Hepatic stellate cell (primary cell): ENCODE data around the gene TTC39B.

Source experiments
- DNase-seq: peaks from one replicate; pipeline ENCODE4 v3.0.0; 2011; ENCODE audit warnings: low spot score

The TTC39B gene

DNA sequence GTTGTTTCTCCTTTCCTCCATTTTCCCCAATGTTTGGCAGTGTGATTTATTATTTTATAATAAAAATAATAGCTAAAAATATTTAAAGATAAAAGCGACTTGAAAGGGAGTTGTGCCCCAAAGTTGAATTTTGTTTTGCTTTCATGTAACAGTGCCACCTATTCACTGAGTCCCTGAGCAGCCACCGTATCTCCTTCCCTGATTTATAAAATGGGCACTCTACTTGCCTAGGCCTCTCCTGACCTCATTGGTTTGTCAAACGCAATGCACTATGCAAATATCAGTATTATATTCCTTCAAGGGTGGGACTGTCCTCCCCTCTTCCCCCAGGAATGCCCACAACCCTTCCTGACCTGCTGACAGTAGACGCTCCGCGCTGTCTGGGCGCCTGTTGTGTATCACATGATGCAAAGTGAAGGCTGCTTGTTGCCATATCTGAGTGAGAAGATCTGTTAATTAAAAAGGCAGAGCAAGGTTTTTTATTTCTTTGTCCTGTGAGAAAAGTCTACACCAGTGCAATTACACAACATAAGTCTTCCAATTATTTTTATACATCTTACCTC, 81.4 kb downstream of the TTC39B start:
- DNase-seq = no peak

DNA sequence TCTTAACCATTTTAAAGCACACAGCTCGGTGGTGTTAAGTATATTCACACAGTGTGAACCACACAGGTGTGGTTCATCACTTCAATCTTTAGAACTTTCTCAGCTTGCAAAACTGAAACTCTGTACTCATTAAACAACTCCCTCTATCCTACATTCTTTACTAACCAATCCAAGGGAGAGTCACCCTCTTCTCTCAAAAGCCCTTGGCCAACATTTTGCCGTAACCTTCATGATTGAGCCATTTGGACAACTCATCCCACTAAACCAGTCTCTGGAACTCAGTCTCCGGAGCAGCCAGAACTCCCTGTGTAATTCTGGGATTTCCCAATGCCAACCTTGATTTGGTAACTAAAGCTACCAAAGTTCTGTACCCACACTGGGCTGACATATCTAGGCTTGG, 84.7 kb downstream of the TTC39B start:
- no peak for DNase-seq

DNA sequence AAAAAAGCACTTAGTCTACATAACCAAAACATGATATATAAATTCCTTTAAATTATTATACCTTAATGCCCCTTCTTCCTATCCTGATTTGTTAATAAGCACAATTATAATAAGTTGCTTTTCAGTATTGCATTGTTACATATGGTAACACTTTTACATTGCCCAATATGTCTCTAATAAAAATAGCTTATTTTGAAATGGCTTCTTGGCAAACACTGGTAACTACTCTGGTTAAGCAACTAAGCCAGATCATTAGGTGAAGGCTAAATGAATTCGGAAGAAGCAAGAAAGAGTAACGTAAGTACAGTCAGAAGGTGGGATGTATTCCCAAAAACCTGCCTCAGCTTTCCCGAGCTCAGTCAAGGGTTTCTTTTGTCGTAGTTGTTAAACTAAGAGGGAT, 85.3 kb downstream of the TTC39B start:
- DNase-seq = no peak

DNA sequence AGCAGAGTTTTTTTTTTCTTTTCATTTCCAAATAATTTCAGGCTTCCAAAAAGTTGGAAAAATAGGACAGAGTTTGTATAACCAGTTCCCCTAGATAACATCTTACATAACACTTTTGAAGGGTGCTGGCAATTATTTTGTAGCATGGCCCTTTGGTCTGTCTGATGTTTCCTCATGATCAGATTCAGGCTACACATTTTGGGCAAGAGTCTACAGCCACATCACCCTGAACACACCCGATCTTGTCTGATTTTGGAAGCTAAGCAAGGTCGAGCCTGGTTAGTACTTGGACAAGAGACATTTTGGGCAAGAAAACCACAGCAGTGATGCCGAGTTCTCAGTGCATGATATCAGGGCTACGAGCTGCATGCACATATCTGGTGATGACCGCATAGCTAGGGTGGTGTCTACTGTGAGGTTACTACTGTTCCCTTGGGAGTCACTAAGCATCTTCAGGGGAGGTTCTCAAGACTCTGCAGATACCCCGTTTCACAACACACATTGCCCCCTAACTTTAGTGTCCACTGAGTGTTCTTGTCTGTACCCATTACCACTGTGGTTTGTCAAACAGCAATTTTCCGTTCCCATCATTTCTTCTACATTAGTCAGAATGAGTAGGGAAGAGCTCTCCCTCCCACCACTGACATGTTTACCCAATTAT, 86.2 kb downstream of the TTC39B start:
- DNase-seq = no peak

DNA sequence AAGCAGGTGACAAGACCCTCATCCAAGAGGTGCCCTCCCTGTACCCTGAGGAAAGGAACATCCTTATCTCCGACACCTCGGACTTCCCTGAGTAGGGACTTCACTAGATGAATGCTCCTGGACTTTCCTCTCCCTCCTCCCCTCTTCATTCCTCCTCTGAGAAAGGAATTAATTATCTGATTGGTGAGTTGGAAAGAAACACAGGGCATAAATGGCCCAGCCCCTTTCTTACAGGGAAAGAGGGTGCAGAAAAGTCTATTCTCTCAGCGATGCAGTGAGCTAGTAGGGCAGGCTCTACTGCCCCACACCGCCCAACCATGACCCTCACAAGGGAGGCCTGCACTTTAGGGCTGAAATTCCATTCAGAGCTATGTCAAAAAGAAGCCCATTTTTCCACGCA, 87.5 kb downstream of the TTC39B start:
- DNase-seq = no peak

DNA sequence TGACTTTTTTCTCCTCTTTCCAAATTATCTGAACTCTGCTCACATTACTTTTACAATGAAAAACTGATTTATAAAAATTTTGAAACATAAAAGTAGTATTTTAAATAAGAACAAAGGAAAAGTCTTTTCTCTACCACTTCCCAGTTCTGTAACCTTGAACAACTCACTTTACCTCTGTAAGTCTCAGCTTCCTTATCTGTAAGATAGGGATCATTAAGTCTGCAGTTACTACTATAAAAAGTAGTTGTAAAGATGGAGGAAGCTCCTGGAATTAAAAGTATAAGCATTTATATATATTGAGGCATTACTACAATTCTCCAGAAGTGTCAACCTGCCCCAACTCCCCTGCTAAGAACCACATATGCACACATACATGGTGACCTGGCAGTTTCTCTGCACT, 88.0 kb downstream of the TTC39B start:
- DNase-seq = no peak

DNA sequence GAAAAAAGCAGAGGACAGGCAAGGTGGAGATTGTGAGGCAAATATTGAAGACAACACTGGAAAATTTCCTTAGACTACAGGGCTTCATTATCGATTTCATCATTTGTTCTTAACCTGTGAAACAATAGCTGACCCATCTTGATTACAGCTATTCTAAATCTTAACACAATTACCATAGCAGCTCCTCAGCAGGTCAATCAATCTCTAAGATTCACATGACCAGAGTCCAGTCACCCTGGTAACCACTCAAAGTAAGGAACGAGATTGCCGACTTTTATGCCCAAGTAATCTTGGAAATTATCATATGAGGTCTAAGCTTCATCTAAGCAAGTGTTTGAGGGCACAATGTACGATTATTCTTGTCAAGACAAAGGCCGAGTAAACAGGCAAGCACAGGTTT, 93.8 kb downstream of the TTC39B start:
- no peak for DNase-seq

DNA sequence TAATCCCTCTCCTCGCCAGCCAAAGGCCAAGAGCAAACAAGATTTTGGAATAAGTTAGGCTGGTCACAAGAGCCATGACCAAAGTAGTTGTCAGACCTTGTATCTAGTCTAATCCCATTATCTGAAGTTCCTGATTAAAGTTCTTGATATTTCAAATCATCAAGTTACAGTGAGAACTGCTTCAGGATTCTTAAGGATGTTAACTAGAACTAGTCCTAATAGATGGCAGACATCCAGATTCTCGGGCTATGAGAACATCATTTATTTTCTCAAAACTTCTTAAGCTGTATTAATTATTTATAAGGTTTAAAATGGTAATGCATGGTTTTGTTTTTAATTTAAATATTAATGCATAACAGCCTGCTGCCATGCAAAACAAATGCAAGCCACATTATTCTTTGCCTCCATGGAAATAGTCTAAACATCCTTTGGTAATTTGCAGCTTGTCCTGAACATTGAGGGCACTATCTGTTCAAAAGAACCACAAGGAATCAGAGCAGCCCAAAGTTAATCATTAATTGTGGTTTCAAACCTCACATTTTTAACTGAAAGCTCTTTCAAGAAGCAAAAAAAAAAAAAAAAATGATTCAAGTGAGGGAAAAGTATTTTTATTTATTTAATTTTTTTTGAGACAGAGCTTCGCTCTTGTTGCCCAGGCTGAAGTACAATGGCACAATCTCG, 95.1 kb downstream of the TTC39B start:
- no peak for DNase-seq

DNA sequence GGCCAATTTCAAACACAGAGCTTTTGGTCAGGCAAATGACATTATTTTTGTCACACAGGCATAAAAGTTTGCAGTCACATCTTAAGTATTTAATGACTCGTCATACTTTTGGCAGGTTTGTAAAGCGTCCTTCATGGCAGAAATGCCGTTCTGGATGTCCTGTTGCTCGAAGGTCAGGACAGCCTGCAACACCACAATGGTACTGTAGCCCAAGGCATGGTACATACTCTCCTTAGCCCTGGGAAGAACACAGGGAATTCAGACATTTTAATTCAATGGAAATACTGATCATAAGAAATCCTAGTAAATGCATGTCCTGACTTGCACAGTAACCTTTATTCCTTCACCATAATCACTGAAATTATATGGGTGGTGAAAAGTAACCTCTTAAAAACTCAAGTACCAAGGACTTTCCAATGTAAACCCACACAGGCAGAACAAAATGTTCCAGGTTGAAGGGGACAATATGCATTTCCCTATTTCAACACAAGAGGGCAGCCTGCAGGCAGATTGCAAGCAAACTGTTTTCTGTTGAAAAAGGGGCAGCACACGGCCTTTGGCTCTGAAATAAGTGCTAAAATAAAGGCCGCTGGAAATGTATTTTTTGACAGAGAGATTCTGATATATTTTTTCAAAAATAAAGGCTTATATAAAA, 95.7 kb downstream of the TTC39B start:
- DNase-seq = peak; percentile 38

DNA sequence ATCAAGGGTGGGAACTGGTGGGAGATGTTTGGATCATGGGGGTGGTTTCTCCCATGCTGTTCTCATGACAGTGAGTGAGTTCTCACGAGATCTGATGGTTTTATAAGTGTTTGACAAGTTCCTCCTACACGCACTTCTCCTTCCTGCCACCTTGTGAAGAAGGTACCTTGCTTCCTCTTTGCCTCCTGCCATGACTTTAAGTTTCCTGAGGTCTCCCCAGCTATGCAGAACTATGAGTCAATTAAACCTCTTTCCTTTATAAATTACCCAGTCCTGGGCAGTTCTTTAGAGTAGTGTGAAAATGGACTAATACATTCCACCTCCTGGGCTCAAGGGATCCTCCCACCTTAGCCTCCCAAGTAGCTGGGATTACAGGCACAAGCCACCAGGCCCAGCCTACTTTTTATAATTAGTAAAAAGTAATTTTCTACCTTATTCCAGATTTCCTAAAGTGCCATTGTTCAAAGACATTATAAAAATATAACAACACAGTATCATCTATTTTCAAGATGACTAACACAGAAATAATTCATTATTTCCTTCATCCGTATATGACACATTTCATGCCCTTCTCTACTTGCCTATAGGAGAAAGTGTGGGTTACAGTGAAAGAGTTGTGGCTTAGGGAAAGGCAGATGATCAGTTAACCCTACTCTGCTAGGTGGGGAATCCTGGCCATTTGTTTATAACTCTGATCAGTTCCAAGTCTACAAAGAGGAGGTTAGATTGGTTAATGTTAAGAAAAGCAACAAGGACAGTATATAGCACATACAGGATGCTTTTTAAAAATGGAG, 99.9 kb downstream of the TTC39B start:
- no peak for DNase-seq

DNA sequence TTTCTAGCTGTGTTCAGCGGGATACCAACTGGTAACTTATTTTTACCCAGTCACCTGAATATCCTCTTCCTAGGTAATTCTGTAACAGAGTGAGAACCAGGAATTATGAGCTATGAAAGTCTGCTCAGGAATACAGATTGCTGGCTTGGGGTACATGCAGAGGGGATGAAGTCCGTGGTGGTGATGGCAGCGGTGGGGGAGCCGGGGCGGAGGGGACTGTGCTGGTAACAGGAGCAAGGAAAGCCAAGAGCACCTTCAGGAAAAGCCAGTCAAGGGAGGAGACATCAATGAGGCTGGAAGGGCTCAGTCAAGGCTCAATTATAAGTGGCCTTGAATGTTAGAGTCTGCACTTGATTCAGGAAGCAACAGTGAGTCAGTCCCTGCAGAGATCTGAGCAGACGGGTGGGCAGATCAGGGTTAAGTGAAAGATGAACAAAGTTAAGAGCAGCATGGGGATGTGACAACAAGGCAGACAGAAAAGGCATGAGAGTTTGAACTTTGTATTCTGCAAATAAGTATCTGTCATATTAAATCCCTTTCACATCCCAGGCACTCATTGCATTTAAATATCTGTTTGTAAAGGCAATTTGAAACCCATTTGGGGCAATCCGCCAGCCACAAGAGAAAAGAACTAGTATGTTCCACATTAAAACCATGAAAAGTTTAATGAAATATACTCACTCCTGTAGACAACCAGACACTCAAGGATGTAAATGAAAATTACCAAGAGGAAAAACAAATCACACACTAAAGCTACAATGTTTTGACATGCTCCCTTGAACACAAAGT, 101.2 kb downstream of the TTC39B start:
- DNase-seq = no peak

DNA sequence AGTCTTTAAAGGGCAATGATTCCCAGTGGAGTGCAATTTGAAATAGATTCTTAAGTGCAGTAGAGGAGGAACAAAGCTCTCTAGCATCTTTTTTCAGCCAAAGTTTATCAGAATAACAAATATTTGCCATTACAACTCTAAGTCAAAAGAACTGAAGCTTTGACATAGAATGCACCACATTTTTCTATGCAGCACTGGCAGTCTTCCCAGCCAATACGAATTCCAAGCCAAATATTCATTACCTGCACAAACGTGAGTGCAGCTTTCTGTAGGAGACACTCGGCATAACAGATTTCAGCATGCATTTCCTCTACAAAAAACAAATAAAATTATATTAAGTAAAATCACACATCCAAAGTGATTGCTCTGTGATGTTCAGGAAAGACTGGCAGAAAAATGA, 103.4 kb downstream of the TTC39B start:
- no peak for DNase-seq

DNA sequence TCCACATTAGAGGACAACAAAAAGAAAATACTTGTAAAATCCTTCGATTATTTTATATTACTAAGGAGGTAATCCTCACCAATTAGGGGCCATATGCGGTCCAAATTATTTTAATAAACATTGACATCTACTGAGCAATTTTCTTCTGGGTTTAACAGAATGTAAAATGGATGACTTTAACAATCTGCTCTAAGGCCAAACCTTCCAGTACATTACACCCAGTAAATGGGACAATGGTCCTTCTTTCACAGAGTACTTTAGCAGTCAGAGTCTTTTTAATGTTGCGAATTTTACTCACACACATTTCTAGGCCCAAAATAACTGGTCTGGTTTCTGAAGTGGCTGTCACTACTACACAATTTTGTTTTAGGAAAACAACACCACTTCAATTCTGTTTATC, 106.9 kb downstream of the TTC39B start:
- DNase-seq = no peak

DNA sequence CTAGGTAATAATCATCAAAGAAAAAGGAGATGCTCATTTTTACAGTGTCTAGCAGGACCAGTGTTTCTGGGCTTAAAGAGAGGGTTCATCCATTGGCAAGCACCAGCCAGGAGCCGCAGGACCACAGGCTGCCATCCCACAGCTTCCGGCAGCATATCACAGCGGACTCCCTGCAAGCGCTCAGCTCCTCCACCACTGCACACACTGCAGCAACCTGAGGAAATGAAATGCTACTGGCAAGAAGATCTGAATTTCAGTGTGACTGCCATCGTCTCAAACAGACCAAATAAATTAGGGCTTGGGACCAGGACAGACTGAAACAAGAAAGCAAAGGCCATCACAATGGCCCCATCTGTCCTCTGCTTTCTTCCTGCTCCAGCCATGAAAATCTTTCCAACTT, 114.2 kb downstream of the TTC39B start:
- no peak for DNase-seq

DNA sequence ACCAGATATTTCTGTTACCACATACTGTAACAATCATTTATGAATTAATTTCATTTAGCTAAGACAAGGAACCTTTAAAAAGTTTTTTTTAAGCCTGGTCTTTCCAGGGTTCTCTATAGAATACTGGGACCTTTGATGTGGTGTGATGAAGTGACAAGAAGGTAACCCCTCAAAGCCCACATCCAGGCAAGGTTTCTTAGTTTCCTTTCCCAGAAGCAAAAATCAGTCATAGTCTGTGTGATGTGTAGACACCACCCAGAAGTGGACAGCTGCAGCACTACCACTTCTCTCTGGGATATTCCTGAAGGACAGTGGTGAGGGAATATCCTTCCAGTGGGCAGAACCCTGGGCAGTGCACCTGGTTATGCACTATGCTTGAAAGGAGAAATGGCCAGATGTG, 115.6 kb downstream of the TTC39B start:
- DNase-seq = no peak

DNA sequence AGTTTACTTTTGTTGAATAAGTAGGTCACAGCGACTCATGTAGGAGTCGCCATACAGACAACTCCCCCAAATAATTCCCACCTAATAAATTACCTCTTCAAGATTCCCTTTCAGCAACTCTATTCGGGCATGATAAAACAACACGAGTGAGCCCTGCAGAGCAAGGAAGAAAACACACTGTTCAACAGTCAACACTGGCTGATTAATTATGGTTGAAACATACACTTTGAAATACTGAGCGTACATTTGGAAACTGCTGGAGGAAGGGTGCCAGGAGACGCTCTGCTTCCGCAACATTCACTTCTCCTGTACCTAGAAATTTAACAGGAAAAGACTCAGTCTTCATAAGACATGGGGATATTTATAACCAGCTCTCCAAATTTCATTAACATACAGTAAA, 117.5 kb downstream of the TTC39B start:
- DNase-seq = no peak

DNA sequence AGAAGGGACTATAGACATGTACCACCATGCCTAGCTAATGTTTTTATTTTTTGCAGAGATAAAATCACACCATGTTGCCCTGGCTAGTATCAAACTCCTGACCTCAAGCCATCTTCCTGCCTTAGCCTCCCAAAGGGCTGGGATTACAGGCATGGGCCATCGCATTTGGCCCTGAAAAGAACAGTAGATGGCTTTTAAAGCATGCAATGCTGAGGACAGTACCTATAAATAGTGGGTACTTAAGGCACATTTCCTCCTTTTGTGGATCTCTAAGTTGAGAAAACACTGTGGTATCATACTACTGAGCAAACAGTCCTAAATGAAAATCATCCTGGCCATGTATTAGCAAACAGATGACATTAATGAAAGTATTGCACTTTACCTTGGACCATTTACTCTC, 119.4 kb downstream of the TTC39B start:
- no peak for DNase-seq

DNA sequence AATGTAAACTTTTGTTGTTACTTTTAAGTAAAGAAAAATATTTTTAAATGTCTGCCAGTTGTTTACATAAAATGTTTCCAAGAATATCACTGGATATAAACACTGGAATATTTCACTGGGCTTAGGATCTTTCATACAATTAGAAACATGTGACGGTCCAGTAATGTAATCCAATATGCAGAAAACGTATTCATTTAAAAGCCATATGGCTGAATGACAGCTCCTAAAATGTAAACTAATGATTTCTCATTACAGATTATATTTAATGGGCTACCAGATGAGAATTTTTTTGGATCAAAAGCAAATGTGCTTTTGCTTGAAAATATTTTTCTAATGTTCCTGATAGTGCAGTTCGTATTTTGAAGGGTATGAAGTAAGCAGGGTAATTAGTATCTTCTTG, 124.3 kb downstream of the TTC39B start:
- DNase-seq = no peak

DNA sequence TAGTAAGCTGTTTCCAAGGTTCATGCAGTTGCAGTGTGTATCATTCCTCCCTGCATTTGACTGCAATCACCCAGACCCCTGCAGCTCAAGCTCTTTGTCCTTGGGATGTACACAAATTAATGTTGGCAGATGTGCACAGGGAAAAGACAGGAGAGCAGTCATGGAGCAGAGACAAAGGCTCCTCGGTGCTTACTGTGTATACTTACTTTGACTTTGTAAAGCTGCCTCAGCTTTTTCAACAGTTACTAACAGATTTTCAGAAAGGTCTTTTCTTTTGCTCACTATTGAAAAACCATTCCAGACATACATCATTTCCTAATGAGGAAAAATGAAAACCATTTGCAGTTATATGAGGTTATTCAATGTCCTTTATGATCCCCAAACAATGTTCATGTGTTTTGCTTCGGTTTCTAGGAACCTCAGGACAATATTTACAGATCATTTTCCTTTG, 124.9 kb downstream of the TTC39B start:
- DNase-seq = no peak

DNA sequence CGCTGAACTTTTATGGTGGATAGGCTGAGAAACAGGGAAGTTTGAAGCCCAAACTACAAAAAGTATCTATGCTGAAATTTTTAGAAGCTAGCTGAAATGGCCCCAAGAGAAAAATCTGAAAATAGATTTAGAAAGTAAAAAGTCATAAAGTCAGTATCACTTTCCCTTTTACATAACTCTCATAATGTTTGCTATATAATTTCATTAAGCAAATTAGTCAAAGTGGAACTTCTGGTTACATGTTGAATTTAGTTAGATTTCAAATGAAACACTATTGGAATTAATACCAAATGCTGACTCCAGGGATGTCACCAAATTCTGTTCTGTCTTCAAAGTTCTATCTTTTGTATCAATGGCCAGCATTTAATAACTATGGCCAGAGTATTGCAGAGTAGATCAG, 126.9 kb downstream of the TTC39B start:
- DNase-seq = no peak

DNA sequence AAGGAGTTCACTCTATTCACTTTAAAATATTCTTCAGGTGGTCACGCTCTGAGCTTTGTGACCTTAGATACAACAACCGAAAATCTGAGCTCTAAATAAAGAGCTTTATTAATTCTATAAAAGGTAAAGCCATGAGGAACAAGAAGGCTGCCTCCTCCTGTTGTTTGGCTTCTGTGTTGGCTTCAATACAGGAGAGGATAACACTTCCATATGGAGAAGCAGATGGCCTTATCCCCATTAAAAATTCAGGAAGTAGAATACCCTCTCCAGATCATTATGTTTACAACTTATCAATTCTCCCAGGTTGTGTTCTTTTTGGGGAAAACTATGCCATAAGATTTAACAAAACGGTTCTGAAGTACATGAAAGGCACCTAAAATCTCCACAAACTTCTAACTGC, 128.4 kb downstream of the TTC39B start:
- DNase-seq = no peak

DNA sequence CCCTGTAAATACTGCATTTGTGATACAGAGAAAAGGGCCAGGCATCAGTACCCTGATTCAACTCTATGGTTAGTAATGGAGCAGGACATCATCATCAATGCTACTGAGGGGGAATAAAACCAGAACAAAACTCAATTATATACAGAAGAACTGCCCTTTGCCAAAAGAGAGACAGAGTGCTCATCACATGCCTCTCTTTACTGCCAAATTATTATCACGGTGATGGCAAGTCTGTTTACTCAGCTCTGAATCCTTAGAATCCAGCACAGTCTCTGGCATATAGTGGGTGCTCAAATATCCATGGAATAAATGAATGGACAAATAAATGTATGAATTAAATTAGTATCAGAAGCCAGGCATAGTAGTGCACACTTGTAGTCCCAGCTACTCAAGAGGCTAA, 130.2 kb downstream of the TTC39B start:
- DNase-seq = no peak
